Activated CD8-positive, alpha-beta T cell treated with anti-CD3 and anti-CD28 coated beads for 36 hours (primary cell): ENCODE data around the gene RSBN1. TPM values are rescaled to one million over a fixed set of nuclear protein-coding genes. Genes with fewer than 3 reads are reported as not detected.

Experiments used
- ATAC-seq: fragments of 200-7000 bp; cut with Tn5 transposase; one replicate; pipeline ENCODE4 v1.10.0; 2021; ENCODE audit warnings: mild to moderate bottlenecking, moderate library complexity
- CTCF ChIA-PET: fragments of 350-600 bp; sonication (Branson Sonifier 250); formaldehyde crosslinking; loops from one replicate; lab custom pipeline; 2021; ENCODE audit warnings: antibody characterized with exemption; lab: Charles Lee
- POLR2A ChIA-PET: fragments of 350-600 bp; sonication (Branson Sonifier 250); formaldehyde crosslinking; loops from one replicate; lab custom pipeline; 2021; ENCODE audit warnings: antibody characterized with exemption; lab: Charles Lee
- DNase-seq: peaks from one replicate; pipeline ENCODE4 v3.0.0-alpha.2; 2020
- H3K27ac Mint-ChIP-seq: one replicate; pipeline ENCODE4 v1.8.0; 2021; ENCODE audit warnings: mild to moderate bottlenecking, mixed read lengths
- H3K27me3 Mint-ChIP-seq: one replicate; pipeline ENCODE4 v1.8.0; 2021; ENCODE audit warnings: mixed read lengths
- H3K36me3 Mint-ChIP-seq: one replicate; pipeline ENCODE4 v1.8.0; 2021; ENCODE audit warnings: low read depth, mixed read lengths
- H3K4me1 Mint-ChIP-seq: one replicate; pipeline ENCODE4 v1.8.0; 2021; ENCODE audit warnings: low read depth, mixed read lengths
- H3K4me3 Mint-ChIP-seq: one replicate; pipeline ENCODE4 v1.8.0; 2021; ENCODE audit warnings: mild to moderate bottlenecking, moderate library complexity, mixed read lengths
- H3K9me3 Mint-ChIP-seq: one replicate; pipeline ENCODE4 v1.8.0; 2021; ENCODE audit warnings: mixed read lengths
- intact Hi-C: fragments of 100-400 bp; cut with micrococcal nuclease; formaldehyde crosslinking; loops from one replicate; pipeline ENCODE4 v1.10.0; 2022
- total RNA-seq, 2 experiments: library from RNA; stranded (reverse); gene quantifications; one replicate each; pipeline ENCODE4 v1.2.3, GENCODE V29; 2021
- TF ChIP-seq, protein P1 (sequence below): fragments of 200-600 bp; IDR thresholded peaks from one replicate; pipeline ENCODE4 v1.8.0; 2022; ENCODE audit warnings: antibody characterized with exemption, mild to moderate bottlenecking

RSBN1 gene
- total RNA-seq, 2 experiments from 2014 or later: 25.6 to 28.3 TPM

DNA sequence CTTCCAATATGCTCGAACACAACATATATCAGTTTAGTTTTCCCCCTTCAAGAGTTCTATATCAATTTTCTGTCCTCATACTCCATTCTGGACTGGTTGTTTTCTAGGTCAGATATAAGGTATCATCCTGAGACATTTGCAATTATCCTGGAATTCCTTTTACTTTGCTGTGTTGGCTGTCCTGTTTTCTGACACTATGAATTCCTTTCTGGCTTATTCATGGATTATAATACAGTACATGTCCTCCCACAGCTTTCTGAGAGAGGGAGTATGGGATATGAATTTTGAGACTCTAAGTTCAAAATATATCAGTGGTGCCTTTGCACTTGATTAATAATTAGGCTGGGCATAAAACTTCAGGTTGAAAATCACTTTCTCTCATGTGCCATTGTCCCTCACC is 64.9 kb downstream of the RSBN1 start:
- peaks cover 4% of the 10 kb centered on the region for H3K4me1 Mint-ChIP-seq
- no peak overlapping the region for H3K27ac Mint-ChIP-seq
- CTCF ChIA-PET: interaction anchor here (1.2 kb wide), 1 partner anchor 88 kb away, joined by 3 read pairs; no protein-coding TSS in a partner anchor
- DNase-seq (no peak), ATAC-seq (no peak)
- no peak overlapping the region for H3K4me3 Mint-ChIP-seq
- intact Hi-C loops: no loop called here
- H3K36me3 Mint-ChIP-seq: peaks cover 8% of the 10 kb centered on the region
- H3K9me3 Mint-ChIP-seq: no peaks in the 10 kb centered on the region
- TF ChIP-seq, protein P1, sequence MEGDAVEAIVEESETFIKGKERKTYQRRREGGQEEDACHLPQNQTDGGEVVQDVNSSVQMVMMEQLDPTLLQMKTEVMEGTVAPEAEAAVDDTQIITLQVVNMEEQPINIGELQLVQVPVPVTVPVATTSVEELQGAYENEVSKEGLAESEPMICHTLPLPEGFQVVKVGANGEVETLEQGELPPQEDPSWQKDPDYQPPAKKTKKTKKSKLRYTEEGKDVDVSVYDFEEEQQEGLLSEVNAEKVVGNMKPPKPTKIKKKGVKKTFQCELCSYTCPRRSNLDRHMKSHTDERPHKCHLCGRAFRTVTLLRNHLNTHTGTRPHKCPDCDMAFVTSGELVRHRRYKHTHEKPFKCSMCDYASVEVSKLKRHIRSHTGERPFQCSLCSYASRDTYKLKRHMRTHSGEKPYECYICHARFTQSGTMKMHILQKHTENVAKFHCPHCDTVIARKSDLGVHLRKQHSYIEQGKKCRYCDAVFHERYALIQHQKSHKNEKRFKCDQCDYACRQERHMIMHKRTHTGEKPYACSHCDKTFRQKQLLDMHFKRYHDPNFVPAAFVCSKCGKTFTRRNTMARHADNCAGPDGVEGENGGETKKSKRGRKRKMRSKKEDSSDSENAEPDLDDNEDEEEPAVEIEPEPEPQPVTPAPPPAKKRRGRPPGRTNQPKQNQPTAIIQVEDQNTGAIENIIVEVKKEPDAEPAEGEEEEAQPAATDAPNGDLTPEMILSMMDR: no peak
- POLR2A ChIA-PET: interaction anchor here (1.9 kb wide), 1 partner anchor 12 kb away, joined by 5 read pairs; the partner anchor contains the start of gene PHTF1
- no peaks in the 10 kb centered on the region for H3K27me3 Mint-ChIP-seq

DNA sequence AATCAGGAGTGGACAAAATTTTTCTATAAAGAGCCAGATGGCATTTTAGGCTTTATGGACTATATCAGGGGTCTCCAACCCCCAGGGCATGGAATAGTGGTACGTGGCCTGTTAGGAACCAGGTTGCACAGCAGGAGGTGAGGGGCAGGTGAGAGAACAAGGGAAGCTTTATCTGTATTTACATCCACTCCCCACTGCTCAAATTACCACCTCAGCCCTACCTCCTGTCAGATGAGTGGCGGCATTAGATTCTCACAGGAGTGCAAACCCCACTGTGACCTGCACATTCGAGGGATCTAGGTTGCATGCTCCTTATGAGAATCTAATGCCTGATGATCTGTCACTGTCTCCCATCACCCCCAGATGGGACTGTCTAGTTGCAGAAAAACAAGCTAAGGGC is 66.9 kb downstream of the RSBN1 start:
- no peak for DNase-seq
- H3K27ac Mint-ChIP-seq: no peak overlapping the region
- intact Hi-C loops: no loop called here
- ChIA-PET POLR2A (no interaction called here), CTCF (no interaction called here)
- peaks cover 9% of the 10 kb centered on the region for H3K36me3 Mint-ChIP-seq
- no peaks in the 10 kb centered on the region for H3K9me3 Mint-ChIP-seq
- TF ChIP-seq, protein P1: no peak
- H3K4me3 Mint-ChIP-seq: no peak overlapping the region
- no peaks in the 10 kb centered on the region for H3K27me3 Mint-ChIP-seq
- ATAC-seq: no peak
- peaks cover 4% of the 10 kb centered on the region for H3K4me1 Mint-ChIP-seq

- ATAC-seq: no peak
- ChIA-PET POLR2A (no interaction called here), CTCF (no interaction called here)
- no peak for DNase-seq
- peaks cover 4% of the 10 kb centered on the region for H3K36me3 Mint-ChIP-seq
- no peaks in the 10 kb centered on the region for H3K27me3 Mint-ChIP-seq
- intact Hi-C loops: no loop called here
- no peak overlapping the region for H3K27ac Mint-ChIP-seq
- H3K4me3 Mint-ChIP-seq: no peak overlapping the region
- H3K4me1 Mint-ChIP-seq: peaks cover 4% of the 10 kb centered on the region
- H3K9me3 Mint-ChIP-seq: no peaks in the 10 kb centered on the region
- TF ChIP-seq, protein P1: no peak
Observed at GRCh38 chr1:113744114-113744513, 68.2 kb downstream of the RSBN1 start.

GRCh38 chr1:113742515-113742914 is 69.8 kb downstream of the RSBN1 start:
- CTCF ChIA-PET: no interaction called here
- Mint-ChIP-seq H3K27ac (no peak overlapping the region), H3K4me3 (no peak overlapping the region), H3K27me3 (no peaks in the 10 kb centered on the region), H3K4me1 (peaks cover 4% of the 10 kb centered on the region), H3K36me3 (peaks cover 9% of the 10 kb centered on the region), H3K9me3 (no peaks in the 10 kb centered on the region)
- peak; percentile 85 for ATAC-seq
- no peak for DNase-seq
- TF ChIP-seq, protein P1: no peak
- POLR2A ChIA-PET: interaction anchor here (0.6 kb wide), 1 partner anchor 249 kb away, joined by 3 read pairs; no protein-coding TSS in a partner anchor
- intact Hi-C loops: no loop called here

DNA sequence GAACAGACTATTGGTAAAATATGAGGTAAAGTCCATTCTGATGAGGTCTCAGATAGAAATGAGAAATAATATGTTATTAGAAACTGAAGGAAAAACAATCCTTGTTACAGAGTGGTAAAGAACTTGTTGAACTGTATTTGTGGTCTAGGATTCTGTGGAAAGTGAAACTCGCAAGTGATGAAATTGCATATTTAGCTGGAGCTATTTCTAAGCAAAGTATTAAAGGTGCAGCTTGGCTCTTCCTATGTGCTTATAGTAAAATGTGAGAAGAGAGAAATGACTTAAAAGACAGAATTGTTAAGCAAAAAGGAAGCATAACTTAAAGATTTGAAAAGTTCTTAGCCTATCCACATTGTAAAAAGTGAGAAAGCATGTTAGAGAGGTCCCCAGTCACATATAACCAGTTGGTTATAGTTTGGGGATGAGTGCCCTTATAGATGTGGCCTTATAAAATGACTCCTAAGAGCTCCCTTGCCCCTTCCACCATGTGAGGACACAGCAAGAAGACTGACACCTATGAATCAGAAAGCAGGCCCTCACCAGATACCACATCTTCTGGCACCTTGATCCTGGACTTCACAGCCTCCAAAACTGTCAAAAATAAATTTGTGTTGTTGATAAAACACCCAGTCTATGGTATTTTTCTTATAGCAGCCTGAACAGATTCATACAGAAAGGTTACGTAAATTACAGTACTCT is 77.8 kb downstream of the RSBN1 start:
- Mint-ChIP-seq H3K27ac (no peak overlapping the region), H3K9me3 (no peaks in the 10 kb centered on the region), H3K27me3 (no peaks in the 10 kb centered on the region), H3K36me3 (peaks cover 16% of the 10 kb centered on the region), H3K4me1 (peaks cover 7% of the 10 kb centered on the region), H3K4me3 (no peak overlapping the region)
- TF ChIP-seq, protein P1: no peak
- ChIA-PET POLR2A (no interaction called here), CTCF (interaction anchor here (0.8 kb wide), 1 partner anchor 36 kb away, joined by 3 read pairs; no protein-coding TSS in a partner anchor)
- DNase-seq: no peak
- ATAC-seq: no peak
- intact Hi-C loops: no loop called here
